Brain microvascular endothelial cell (primary cell): Measurements from ENCODE around the gene SLC2A9.

ENCODE experiments used
- DNase-seq: peaks from one replicate; pipeline ENCODE4 v3.0.0-alpha.2; 2020
- H3K27ac ChIP-seq: fragments of 250-450 bp; sonication (Bioruptor Pico); 2 replicates; pipeline ENCODE4 v1.5.1; 2020; ENCODE audit warnings: mild to moderate bottlenecking, moderate library complexity
- H3K27me3 ChIP-seq: fragments of 250-450 bp; sonication (Bioruptor Pico); replicated peaks from 2 replicates; pipeline ENCODE4 v1.5.1; 2020; ENCODE audit warnings: mild to moderate bottlenecking
- H3K36me3 ChIP-seq: fragments of 250-450 bp; sonication (Bioruptor Pico); replicated peaks from 2 replicates; pipeline ENCODE4 v1.5.1; 2020; ENCODE audit warnings: mild to moderate bottlenecking
- H3K4me3 ChIP-seq: 2 replicates; pipeline ENCODE4 v1.5.1; 2011; ENCODE audit warnings: low read depth, mild to moderate bottlenecking, control low read depth, low read length, moderate library complexity
- in situ Hi-C: cut with HindIII; loops from 2 replicates; pipeline ENCODE4 v1.10.0; 2017; ENCODE audit warnings: low sequenced_read_pairs, low pct_ligation_motif_present
- TF ChIP-seq, protein P1 (sequence below): IDR thresholded peaks from 2 replicates; pipeline ENCODE4 v1.5.1; 2011; ENCODE audit warnings: low read depth, mild to moderate bottlenecking, moderate library complexity, low read length, control low read depth, inconsistent platforms; ENCODE audit errors: missing control alignments

The SLC2A9 gene

DNA sequence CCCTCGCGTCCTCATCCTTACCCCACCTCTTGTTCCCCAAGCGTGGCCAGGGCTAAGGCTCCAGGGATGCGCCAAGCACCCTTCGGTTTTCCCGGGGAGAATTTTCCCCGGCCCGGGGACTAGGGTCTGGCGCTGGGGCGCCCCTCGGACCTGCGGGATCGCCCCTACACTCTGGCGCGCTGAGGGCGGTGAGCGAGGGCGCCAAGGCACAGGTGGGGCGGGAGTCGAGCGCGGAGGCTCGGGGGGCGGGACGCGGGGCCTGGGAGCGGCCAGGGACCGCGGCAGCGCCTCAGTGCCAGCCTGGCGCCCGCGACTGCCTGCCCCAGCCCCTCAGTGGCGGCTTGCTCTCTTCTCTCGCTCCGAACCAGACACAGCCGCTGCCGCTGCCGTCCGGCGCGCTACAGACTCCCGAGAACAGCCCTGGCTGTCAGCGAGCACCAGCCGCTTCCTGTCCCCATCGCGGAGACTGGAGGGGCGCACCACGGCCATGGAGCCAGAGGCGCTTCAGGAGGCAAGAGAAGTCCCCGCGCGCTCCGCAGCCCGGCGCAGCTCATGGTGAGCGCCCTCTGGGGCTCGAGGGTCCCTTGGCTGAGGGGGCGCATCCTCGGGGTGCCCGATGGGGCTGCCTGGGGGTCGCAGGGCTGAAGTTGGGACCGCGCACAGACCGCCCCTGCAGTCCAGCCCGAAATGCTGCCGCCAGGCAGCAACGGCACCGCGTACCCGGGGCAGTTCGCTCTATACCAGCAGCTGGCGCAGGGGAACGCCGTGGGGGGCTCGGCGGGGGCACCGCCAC lies 239.8 kb downstream of the SLC2A9 start, which contains the start of gene DRD5:
TSS of gene DRD5 (plus strand) at position 292 of the 793 bp plus-strand sequence. CDS start at position 688, 396 bp downstream.
- Histone ChIP-seq H3K4me3 (no peak within 1 kb of the TSS), H3K27ac (no peak within 1 kb of the TSS), H3K27me3 (no peaks in the 10 kb centered on the region), H3K36me3 (no peaks in the 10 kb centered on the region)
- DNase-seq = no peak
- TF ChIP-seq, protein P1, sequence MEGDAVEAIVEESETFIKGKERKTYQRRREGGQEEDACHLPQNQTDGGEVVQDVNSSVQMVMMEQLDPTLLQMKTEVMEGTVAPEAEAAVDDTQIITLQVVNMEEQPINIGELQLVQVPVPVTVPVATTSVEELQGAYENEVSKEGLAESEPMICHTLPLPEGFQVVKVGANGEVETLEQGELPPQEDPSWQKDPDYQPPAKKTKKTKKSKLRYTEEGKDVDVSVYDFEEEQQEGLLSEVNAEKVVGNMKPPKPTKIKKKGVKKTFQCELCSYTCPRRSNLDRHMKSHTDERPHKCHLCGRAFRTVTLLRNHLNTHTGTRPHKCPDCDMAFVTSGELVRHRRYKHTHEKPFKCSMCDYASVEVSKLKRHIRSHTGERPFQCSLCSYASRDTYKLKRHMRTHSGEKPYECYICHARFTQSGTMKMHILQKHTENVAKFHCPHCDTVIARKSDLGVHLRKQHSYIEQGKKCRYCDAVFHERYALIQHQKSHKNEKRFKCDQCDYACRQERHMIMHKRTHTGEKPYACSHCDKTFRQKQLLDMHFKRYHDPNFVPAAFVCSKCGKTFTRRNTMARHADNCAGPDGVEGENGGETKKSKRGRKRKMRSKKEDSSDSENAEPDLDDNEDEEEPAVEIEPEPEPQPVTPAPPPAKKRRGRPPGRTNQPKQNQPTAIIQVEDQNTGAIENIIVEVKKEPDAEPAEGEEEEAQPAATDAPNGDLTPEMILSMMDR = no peak
- in situ Hi-C loops = no loop called here
